Left lobe of liver (tissue), 2 donors: ENCODE results near the gene BDNF. TPM values are rescaled to one million over a fixed set of nuclear protein-coding genes. Genes with fewer than 3 reads are reported as not detected.

ENCODE experiments used
- ATAC-seq: fragments of 200-7000 bp; cut with Tn5 transposase; one replicate; pipeline ENCODE4 v1.9.1; 2020; ENCODE audit warnings: mild to moderate bottlenecking, moderate library complexity
- DNase-seq: peaks from one replicate; pipeline ENCODE4 v3.0.0-alpha.2; 2020; ENCODE audit warnings: low spot score
- total RNA-seq: library from RNA; stranded (reverse); gene quantifications from one replicate; pipeline ENCODE4 v1.2.1, GENCODE V29; 2021
- donor health status: DM: no; HTN: no; CAD: no; lungs with moderate emphysema.
- donor health status: DM: no; HTN: yes; CAD: no.

BDNF gene
- total RNA-seq, 1 donor from 2014 or later = 0.05 TPM

DNA sequence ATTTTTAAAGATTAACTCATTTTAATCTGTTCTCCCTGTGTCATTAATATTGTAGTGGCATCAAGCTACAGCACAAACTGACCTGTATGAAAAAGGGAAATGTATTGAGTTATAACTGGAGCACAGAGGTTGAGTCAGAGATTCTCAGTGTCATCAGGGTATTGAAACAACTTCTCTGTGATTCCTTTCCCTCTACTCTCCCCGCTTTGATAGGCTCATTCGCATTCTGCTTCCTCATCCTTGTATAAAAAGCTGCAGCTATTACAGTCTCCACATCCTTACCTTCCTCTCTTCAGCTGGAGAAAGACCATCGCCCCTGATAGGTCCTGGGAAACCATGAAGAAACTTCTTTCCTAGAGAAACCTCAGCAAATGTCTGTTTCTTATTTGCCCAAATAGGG, 90.0 kb downstream of the BDNF start:
- ATAC-seq = no peak
- DNase-seq = no peak

DNA sequence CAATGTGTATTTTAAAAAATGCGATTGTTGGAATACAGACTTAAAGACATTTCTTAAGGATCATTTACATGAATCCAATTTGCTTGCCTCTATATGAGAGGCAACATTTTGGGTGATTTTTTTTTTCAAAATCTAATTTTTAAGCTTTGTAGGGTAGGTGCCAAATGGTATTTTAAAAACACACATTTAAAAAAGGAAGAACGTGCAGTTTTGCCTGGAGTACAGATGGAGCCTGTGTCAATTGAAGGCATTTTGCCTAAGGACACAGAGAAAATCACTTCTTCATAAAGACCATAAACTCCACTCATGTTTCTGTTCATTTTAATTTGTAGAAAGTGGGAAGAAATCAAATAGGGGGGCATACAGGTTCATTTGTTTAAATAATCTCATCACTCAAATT, 91.3 kb downstream of the BDNF start:
- ATAC-seq (no peak), DNase-seq (no peak)

- DNase-seq (no peak), ATAC-seq (no peak)
Measured at GRCh38 chr11:27605422-27605821, 94.8 kb downstream of the BDNF start.

Other genes with a start within 250 kb of the BDNF start
- 50.8 TPM for gene LGR4, start 227.7 kb downstream of the BDNF start, total RNA-seq
- 22.3 TPM for gene LIN7C, start 193.7 kb downstream of the BDNF start, total RNA-seq